Stomach (tissue), 4 donors: ENCODE results near the gene PCNX3.

Experiments
- POLR2AphosphoS5 ChIP-seq, 3 donors: sonication (generic); formaldehyde crosslinking; IDR thresholded peaks; one replicate each; pipeline ENCODE4 v1.6.1; 2016; ENCODE audit warnings: antibody characterized with exemption in 3 of 3
- TF ChIP-seq, protein P1 (sequence below), 7 experiments: fragments of 450-650 bp in 4 of 7; fragments of 200-600 bp in 3 of 7; sonication (generic) in 3 of 7; IDR thresholded peaks; one replicate each; pipeline ENCODE4 v1.5.1; 2016 to 2019; ENCODE audit warnings: antibody characterized with exemption in 7 of 7, control low read depth in 2 of 7, mild to moderate bottlenecking in 1 of 7

GRCh38 chr11:65610404-65610803 is 5.2 kb upstream of the PCNX3 start:
- TF ChIP-seq, protein P1, sequence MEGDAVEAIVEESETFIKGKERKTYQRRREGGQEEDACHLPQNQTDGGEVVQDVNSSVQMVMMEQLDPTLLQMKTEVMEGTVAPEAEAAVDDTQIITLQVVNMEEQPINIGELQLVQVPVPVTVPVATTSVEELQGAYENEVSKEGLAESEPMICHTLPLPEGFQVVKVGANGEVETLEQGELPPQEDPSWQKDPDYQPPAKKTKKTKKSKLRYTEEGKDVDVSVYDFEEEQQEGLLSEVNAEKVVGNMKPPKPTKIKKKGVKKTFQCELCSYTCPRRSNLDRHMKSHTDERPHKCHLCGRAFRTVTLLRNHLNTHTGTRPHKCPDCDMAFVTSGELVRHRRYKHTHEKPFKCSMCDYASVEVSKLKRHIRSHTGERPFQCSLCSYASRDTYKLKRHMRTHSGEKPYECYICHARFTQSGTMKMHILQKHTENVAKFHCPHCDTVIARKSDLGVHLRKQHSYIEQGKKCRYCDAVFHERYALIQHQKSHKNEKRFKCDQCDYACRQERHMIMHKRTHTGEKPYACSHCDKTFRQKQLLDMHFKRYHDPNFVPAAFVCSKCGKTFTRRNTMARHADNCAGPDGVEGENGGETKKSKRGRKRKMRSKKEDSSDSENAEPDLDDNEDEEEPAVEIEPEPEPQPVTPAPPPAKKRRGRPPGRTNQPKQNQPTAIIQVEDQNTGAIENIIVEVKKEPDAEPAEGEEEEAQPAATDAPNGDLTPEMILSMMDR (IDR thresholded peaks at IDR 0.05): no peak
- no peak for TF ChIP-seq POLR2AphosphoS5 (IDR thresholded peaks at IDR 0.05)
